OCI-LY7 (cell line): ENCODE results near the gene PEX14. TPM values are rescaled to one million over a fixed set of nuclear protein-coding genes. Genes with fewer than 3 reads are reported as not detected.
A peak's percentile ranks its signal among the peaks of the same experiment; 100 is the strongest.

Experiments used
- BruUV-seq: library from RNA; stranded (reverse); fragments of 400-500 nt; replicated peaks from 2 replicates; lab custom pipeline; 2021; lab: Mats Ljungman, UMichigan
- CTCF ChIA-PET: fragments of 300-600 bp; sonication (Branson Sonifier 250); formaldehyde crosslinking; loops from one replicate; lab custom pipeline; 2022; ENCODE audit warnings: antibody characterized with exemption; ENCODE audit not compliant: unreplicated experiment; lab: Charles Lee
- POLR2A ChIA-PET: fragments of 300-600 bp; sonication (Branson Sonifier 250); formaldehyde crosslinking; loops from one replicate; lab custom pipeline; 2022; ENCODE audit warnings: antibody characterized with exemption; lab: Charles Lee
- DNase-seq: peaks from one replicate; pipeline ENCODE4 v3.0.0-alpha.2; 2015; ENCODE audit warnings: low spot score
- H2AFZ ChIP-seq: fragments of 200-600 bp; sonication (generic), shearing (Covaris generic); 2 replicates; pipeline ENCODE4 v1.6.1; 2014; ENCODE audit warnings: mild to moderate bottlenecking, antibody characterized with exemption, low read length, moderate library complexity
- H3K27ac ChIP-seq: fragments of 200-600 bp; sonication (generic); 2 replicates; pipeline ENCODE4 v1.5.1; 2014; ENCODE audit warnings: mixed run types, low read depth, mild to moderate bottlenecking, moderate library complexity, low read length, inconsistent platforms; ENCODE audit not compliant: poor library complexity, severe bottlenecking
- H3K36me3 ChIP-seq: fragments of 200-600 bp; sonication (generic); 2 replicates; pipeline ENCODE4 v1.6.1; 2014; ENCODE audit warnings: mild to moderate bottlenecking, antibody characterized with exemption, low read length, moderate library complexity, mixed read lengths; ENCODE audit not compliant: insufficient read depth
- H3K4me1 ChIP-seq: fragments of 200-600 bp; sonication (generic); 2 replicates; pipeline ENCODE4 v1.5.1; 2014; ENCODE audit warnings: mild to moderate bottlenecking, low read length; ENCODE audit not compliant: insufficient read depth, poor library complexity, severe bottlenecking
- H3K4me2 ChIP-seq: fragments of 200-600 bp; sonication (generic); 2 replicates; pipeline ENCODE4 v1.6.1; 2014; ENCODE audit warnings: mild to moderate bottlenecking, low read length
- H3K4me3 ChIP-seq: fragments of 200-600 bp; sonication (generic); 2 replicates; pipeline ENCODE4 v1.5.1; 2014; ENCODE audit warnings: mild to moderate bottlenecking, low read depth, low read length; ENCODE audit not compliant: poor library complexity, severe bottlenecking
- H3K79me2 ChIP-seq: fragments of 200-600 bp; sonication (generic); 2 replicates; pipeline ENCODE4 v1.6.1; 2016; ENCODE audit warnings: low read depth, mild to moderate bottlenecking, low read length, moderate library complexity, mixed read lengths; ENCODE audit not compliant: insufficient read depth
- H3K9me2 ChIP-seq: fragments of 200-600 bp; sonication (generic); 2 replicates; pipeline ENCODE4 v1.6.1; 2016; ENCODE audit warnings: mild to moderate bottlenecking, low read length, mixed read lengths; ENCODE audit not compliant: insufficient read depth
- H3K9me3 ChIP-seq: fragments of 200-600 bp; sonication (generic); 2 replicates; pipeline ENCODE4 v1.6.1; 2014; ENCODE audit warnings: mild to moderate bottlenecking, mixed run types, low read length, mixed read lengths
- H4K20me1 ChIP-seq: fragments of 200-600 bp; sonication (generic); 2 replicates; pipeline ENCODE4 v1.6.1; 2014; ENCODE audit warnings: mild to moderate bottlenecking, antibody characterized with exemption, low read length, moderate library complexity, mixed read lengths; ENCODE audit not compliant: insufficient read depth
- CTCF ChIP-seq: fragments of 200-600 bp; sonication (generic); conservative IDR thresholded peaks from 2 replicates; pipeline ENCODE4 v1.5.1; 2014; ENCODE audit warnings: mild to moderate bottlenecking, antibody characterized with exemption, low read length, moderate library complexity, mixed read lengths
- EZH2phosphoT487 ChIP-seq: fragments of 200-600 bp; sonication (generic); IDR thresholded peaks from 2 replicates; pipeline ENCODE4 v1.6.1; 2018; ENCODE audit warnings: low read depth, borderline replicate concordance, mild to moderate bottlenecking, mixed run types, antibody characterized with exemption, low read length, moderate library complexity, mixed read lengths
- intact Hi-C: fragments of 100-400 bp; cut with micrococcal nuclease; formaldehyde crosslinking; loops from one replicate; pipeline ENCODE4 v1.10.0; 2022; ENCODE audit not compliant: unreplicated experiment
- total RNA-seq, 2 experiments: library from RNA; depleted of rRNA in 1 of 2; stranded (reverse); fragments of >200 nt in 1 of 2; shearing (Covaris generic) in 1 of 2; gene quantifications; 2 replicates each; pipeline ENCODE4 v1.2.3, GENCODE V29; 2014 to 2022

PEX14 gene
- total RNA-seq, 2 experiments from 2014 or later: 14.6 to 24.3 TPM

GRCh38 chr1:10529091-10529490, 54.3 kb downstream of the PEX14 start:
- H3K4me2 ChIP-seq: no peak overlapping the region
- TF ChIP-seq CTCF (no peak), EZH2phosphoT487 (no peak)
- no peaks in the 10 kb centered on the region for H3K79me2 ChIP-seq
- H2AFZ ChIP-seq: no peak overlapping the region
- intact Hi-C loops: no loop called here
- BruUV-seq: no TSS peak
- peaks cover 7% of the 10 kb centered on the region; the same call in 1 of the 2 replicates for H4K20me1 ChIP-seq
- ChIA-PET CTCF (no interaction called here), POLR2A (no interaction called here)
- no peaks in the 10 kb centered on the region for H3K36me3 ChIP-seq
- H3K27ac ChIP-seq: no peak overlapping the region
- no peaks in the 10 kb centered on the region for H3K4me1 ChIP-seq
- H3K9me2 ChIP-seq: no peaks in the 10 kb centered on the region
- DNase-seq: no peak
- no peak overlapping the region for H3K4me3 ChIP-seq
- H3K9me3 ChIP-seq: no peaks in the 10 kb centered on the region

GRCh38 chr1:10529765-10530164, 55.0 kb downstream of the PEX14 start:
- Histone ChIP-seq H2AFZ (no peak overlapping the region), H3K4me1 (no peaks in the 10 kb centered on the region), H3K9me2 (no peaks in the 10 kb centered on the region), H4K20me1 (peaks cover 7% of the 10 kb centered on the region; the same call in 1 of the 2 replicates), H3K4me3 (no peak overlapping the region), H3K4me2 (no peak overlapping the region), H3K27ac (no peak overlapping the region), H3K36me3 (no peaks in the 10 kb centered on the region), H3K9me3 (no peaks in the 10 kb centered on the region), H3K79me2 (no peaks in the 10 kb centered on the region)
- no TSS peak for BruUV-seq
- CTCF ChIA-PET: no interaction called here
- TF ChIP-seq CTCF (no peak), EZH2phosphoT487 (no peak)
- no peak for DNase-seq
- POLR2A ChIA-PET: no interaction called here
- intact Hi-C loops: no loop called here

GRCh38 chr1:10530281-10530740, 55.6 kb downstream of the PEX14 start:
- H4K20me1 ChIP-seq: peaks cover 7% of the 10 kb centered on the region; the same call in 1 of the 2 replicates
- H3K27ac ChIP-seq: no peak overlapping the region
- BruUV-seq: no TSS peak
- no peak for TF ChIP-seq EZH2phosphoT487
- 0 out of 2 replicates have a peak, but pooled peaks have one; percentile 14 for TF ChIP-seq CTCF
- H3K9me3 ChIP-seq: no peaks in the 10 kb centered on the region
- DNase-seq: no peak
- intact Hi-C loops: no loop called here
- H3K4me1 ChIP-seq: no peaks in the 10 kb centered on the region
- no peak overlapping the region for H3K4me2 ChIP-seq
- H2AFZ ChIP-seq: no peak overlapping the region
- H3K4me3 ChIP-seq: no peak overlapping the region
- H3K36me3 ChIP-seq: no peaks in the 10 kb centered on the region
- no peaks in the 10 kb centered on the region for H3K79me2 ChIP-seq
- H3K9me2 ChIP-seq: no peaks in the 10 kb centered on the region
- ChIA-PET POLR2A (no interaction called here), CTCF (no interaction called here)
